Right hindlimb (tissue), 1 donor: ENCODE measurements around the gene PYHIN1.

ENCODE experiments used
- DNase-seq: peaks from one replicate; pipeline ENCODE4 v3.0.0-alpha.2; 2018

PYHIN1 gene

GRCh38 chr1:158931055-158931737 lies at the start of gene PYHIN1:
PYHIN1 (plus strand) TSS chr1:158931552; CDS start chr1:158936911, 5,359 bp downstream.
- DNase-seq = no peak

- no peak for DNase-seq
These were observed 37.7 kb upstream of the PYHIN1 start for GRCh38 chr1:158893654-158894053.

DNA sequence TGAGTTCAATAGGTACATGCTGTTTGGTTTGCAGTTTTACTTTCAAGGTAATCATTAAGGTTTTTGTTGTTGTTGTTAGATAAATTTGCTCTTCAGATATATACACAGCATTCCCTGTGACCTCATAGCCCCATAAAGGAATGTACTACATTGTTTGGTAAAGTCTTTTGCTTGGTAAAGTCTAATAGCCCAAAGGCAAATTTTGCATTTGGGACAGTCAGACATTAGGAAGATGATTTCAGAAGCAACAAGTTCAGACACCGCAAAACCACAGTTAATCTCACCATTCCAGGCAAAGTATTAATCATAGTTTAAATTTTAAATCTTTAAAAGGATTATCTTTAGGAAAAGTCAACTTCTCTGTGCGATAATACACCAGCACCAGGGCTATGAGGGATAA lies 32.6 kb upstream of the PYHIN1 start:
- no peak for DNase-seq

- DNase-seq = no peak
These were observed 29.7 kb upstream of the PYHIN1 start for GRCh38 chr1:158901623-158902022.

GRCh38 chr1:158916085-158916484 lies 15.3 kb upstream of the PYHIN1 start:
- DNase-seq = no peak

DNA sequence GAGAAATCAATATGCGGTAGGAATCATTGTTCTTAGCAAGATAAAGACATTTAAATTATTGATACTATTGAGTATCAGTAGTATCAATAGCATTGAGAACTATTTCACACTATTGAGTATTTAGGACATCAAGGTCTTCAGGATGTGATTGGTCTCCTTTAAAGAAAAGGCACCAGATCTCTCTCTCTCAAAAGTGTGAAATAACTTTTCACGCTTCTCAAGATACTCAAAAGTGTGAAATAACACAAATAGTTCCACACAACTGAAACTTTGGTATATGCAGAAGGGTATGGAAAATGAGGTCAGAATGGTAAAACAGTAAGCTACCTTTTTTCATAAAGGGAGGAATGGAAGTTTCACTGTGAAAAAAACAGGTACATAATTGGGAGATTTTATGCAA lies 6.7 kb upstream of the PYHIN1 start:
- no peak for DNase-seq

DNA sequence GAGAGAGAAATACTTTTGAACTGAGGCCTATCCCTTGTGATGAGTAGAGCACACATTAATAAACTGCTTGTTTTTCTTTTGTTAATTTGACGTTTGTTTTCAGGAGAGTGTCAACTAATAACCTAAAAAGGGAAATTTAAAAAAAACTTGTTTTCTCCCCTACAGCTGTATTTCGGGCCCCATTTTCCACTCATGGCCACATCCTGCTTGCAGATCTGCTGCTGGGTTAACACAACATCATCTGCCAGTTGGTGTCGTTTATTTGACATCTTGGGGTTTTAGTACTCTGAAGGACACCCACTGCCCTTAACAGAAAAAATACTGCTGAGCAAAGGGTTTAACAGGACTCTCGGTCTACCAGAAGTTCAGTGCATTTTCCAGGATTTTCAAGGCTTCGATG lies 848 bp upstream of the PYHIN1 start:
- DNase-seq = no peak

GRCh38 chr1:158932171-158932570 lies 819 bp downstream of the PYHIN1 start:
- no peak for DNase-seq

DNA sequence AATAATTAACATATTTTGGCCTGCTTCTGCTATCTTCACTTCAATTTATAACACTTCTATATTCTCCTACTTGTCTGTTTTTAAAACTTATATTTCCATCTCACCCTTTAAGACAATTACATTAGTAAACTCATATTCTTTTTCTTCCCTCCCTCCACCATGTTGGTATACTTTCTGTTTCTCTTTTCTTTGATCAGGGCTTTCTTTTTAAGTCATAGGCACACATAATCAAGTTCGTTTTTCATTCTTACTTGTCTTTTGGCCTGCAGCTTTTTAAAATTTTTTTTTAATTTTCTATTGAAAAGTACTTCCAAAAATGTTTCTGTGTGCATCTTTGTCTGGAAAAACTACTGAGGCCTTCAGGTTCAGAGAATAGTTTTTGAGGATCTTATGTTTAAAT lies 2.3 kb downstream of the PYHIN1 start:
- no peak for DNase-seq

- no peak for DNase-seq
These were observed 7.8 kb downstream of the PYHIN1 start for GRCh38 chr1:158939180-158939579.

DNA sequence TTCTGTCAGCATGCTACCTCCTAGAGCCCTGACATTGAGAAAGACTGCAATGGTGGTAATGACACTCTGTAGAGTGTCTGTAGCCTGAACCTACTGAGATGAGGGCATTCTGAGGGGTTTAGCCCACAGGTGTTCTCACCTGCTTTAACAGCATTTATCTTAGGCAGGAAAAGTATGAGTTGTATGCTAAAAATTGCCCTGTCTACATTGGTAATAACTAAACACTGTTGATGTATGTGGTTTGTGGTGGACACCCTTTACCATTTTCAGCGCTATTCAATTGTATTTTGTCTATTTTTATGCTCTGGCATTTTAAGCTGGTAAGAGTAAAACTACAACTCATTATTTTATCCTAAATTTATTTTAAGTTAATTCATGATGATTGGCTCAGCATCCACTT lies 10.0 kb downstream of the PYHIN1 start:
- no peak for DNase-seq

GRCh38 chr1:158942490-158942889 lies 11.1 kb downstream of the PYHIN1 start:
- no peak for DNase-seq

GRCh38 chr1:158943059-158943458 lies 11.7 kb downstream of the PYHIN1 start:
- no peak for DNase-seq

GRCh38 chr1:158945061-158945460 lies 13.7 kb downstream of the PYHIN1 start:
- no peak for DNase-seq

- no peak for DNase-seq
These were observed 15.4 kb downstream of the PYHIN1 start for GRCh38 chr1:158946785-158947184.

GRCh38 chr1:158951956-158952355 lies 20.6 kb downstream of the PYHIN1 start:
- DNase-seq = no peak

DNA sequence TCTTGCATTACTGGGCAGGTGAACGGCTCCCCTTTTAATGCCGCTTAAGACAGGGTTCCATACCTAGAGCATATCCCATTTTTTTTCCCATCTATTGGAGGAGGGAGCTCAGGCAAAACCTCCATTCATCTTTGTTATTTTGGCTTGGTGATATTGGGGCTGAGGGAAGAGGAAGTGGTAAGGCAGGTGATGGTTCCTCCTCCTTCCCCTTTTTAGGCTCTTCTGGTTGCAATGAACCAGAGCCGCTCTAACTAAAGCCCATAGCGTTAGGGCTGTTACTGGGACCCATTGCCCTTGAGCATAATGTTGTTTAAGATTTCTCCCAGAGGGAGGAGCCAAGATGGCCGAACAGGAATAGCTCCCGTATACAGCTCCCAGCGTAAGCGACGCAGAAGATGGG lies 21.1 kb downstream of the PYHIN1 start:
- no peak for DNase-seq

DNA sequence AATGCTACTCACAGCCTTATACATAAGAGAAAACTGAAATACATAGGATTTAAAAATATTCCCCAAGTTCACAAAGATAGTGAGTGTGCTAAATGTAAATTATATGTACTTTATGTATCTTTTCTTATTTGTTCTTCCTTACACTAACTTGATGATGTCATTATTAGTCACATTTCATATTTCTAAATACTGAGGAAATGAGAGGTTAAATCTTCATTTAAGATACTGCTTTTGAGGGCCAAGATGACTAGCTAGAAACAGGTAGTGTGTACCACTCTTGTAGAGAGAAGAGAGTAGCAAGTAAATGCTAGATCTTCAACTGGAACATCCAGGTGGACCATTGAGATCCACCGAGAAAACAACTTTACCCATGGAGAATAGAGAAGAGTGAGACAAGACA lies 29.8 kb downstream of the PYHIN1 start:
- DNase-seq = no peak

- no peak for DNase-seq
These were observed 31.6 kb downstream of the PYHIN1 start for GRCh38 chr1:158962983-158963382.

- no peak for DNase-seq
These were observed 37.8 kb downstream of the PYHIN1 start for GRCh38 chr1:158969166-158969565.

GRCh38 chr1:158969855-158970254 lies 38.5 kb downstream of the PYHIN1 start:
- no peak for DNase-seq

DNA sequence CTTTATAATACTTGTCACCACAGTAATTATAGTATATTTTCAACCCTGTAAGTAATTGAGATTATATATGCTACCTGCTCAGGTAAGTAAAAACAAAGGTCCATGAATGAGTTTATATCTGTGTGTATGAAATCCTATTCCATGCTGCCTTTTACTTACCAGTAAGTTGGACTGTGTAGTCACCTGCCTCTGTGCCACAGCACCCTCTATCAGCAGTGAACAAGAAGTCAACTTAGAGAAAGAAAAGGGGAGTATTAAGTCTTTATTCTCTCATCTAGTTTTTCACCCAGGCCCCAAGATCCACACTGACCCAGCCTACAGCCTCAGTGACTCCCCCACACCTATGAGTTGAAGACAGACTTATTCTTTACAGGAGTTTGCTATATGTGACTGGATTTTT lies 41.5 kb downstream of the PYHIN1 start:
- no peak for DNase-seq

- no peak for DNase-seq
These were observed 44.9 kb downstream of the PYHIN1 start for GRCh38 chr1:158976219-158976618.

DNA sequence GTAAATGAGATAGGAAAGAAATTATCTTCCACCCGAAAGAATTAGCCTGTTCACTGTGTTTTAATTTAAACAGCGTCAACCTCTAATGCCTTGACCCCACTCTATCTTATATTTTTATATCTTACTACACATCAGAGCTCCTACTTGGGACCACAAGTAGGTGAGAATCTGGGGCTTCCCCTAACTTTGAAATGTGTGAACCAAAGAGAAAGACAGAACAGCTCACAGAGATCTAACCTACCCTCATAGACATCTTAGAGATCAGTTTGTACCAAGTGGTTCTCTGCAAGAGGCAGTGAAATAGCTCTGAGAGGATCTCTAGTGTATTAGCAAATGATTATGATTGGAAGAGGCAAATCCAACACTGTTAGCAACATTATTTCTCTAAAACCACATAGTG lies 47.4 kb downstream of the PYHIN1 start:
- no peak for DNase-seq

GRCh38 chr1:158979229-158979628 lies 47.9 kb downstream of the PYHIN1 start:
- DNase-seq = no peak
